Stimulated activated CD4-positive, alpha-beta T cell treated with anti-CD3 and anti-CD28 coated beads, Interleukin-1b, Interleukin-23, amount 100 ng/mL, for 1 hour (primary cell): ENCODE results near the gene SSBP3.
"Not testable (repeated sequence)": the region's sequence is repeated elsewhere in the genome, so short reads cannot be mapped to it uniquely, and the experiment has no call there.

ENCODE experiments used
- DNase-seq, 2 donors: peaks; one replicate each; pipeline ENCODE4 v3.0.0-alpha.2; 2020; ENCODE audit warnings: low read depth in 2 of 2

The SSBP3 gene

DNA sequence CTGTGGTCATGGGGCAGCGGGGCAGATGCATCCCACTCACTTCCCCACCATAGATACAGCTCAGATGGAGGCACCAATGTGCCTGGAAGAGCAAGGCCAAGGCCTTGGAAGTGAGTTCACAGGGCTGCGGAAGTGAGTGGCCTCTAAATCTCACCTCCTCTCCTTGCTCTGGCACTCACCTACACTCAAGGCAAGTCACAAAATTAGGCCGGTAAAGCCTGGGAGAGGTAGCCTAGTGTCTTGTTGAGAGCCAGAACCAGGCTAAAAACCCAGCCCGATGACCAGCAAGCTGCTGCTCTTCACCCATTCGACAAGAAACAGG lies 57.5 kb downstream of the SSBP3 start:
- no peak for DNase-seq

GRCh38 chr1:54347955-54348699 lies 58.1 kb downstream of the SSBP3 start:
- DNase-seq, result no peak

- no peak for DNase-seq
Measured at GRCh38 chr1:54347261-54347954, 58.8 kb downstream of the SSBP3 start.

- not testable (repeated sequence) for DNase-seq
Measured at GRCh38 chr1:54345548-54345947, 60.6 kb downstream of the SSBP3 start.

DNA sequence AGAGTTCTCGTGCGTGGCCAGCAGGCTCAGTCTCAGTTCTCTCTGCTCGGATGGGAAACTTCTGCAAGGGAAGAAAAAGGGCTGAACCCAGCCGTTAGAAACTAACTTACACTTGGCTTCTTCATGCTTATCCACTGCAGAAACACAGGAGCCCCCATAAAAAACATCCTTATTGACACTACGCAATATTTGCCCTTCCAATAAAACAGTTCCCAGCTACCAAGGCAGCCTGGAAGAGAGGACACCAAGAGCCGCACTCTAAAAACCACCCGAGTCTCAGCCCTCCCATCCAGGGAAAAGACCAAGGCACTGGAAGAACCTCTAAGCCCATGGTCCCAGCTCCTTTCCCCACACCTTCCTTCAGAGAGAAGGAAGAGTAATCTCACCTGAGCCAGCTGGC lies 61.1 kb downstream of the SSBP3 start:
- DNase-seq, result no peak

DNA sequence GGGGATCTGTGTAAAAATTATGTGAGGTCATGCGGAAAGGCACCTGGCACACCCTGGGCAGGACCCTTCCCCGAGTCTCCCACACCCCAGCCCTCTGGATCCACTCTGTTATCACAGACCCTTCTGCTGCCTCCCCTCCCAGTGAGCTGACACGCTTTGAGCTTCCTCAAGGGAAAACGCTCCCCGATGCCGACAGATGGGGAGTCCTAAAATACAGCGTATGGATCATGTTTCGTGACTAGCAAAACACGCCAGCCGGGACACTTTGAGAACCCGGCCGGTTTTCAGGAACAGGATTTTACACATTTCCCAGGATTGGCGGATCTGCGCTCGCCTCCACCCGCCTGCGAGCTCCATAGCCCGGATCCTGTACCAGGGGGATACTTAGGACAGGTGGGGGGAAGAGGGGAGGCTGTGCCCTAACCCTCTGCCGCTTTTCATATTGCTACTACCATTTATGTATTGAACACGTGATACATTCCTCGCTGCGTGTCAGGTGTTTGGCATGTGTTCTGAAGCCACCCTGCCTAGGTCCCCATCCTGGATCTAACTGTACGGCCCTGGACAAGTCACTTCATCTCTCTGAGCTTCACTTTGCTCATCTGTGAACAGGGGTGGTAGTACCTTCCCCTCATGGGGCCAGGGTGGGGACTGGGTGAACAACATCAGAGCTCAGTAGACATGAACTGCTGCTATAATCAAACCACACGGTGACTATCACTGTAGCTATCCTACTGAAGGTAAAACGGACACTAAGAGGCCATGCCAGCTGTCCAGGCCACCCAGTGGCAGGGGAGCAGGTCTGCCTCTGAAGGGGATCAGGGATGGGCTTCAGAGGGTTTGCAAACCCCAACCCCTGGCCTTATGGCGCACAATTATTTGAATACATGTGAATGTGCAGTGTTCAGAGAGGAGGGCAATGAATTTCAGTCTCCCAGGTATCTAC lies 63.2 kb downstream of the SSBP3 start:
- DNase-seq, result no peak

- DNase-seq, result no peak
Measured at GRCh38 chr1:54342288-54342687, 63.9 kb downstream of the SSBP3 start.

GRCh38 chr1:54341763-54342162 lies 64.4 kb downstream of the SSBP3 start:
- DNase-seq, result no peak

GRCh38 chr1:54340878-54341277 lies 65.3 kb downstream of the SSBP3 start:
- DNase-seq, result no peak

- no peak for DNase-seq
Measured at GRCh38 chr1:54340434-54340833, 65.8 kb downstream of the SSBP3 start.

DNA sequence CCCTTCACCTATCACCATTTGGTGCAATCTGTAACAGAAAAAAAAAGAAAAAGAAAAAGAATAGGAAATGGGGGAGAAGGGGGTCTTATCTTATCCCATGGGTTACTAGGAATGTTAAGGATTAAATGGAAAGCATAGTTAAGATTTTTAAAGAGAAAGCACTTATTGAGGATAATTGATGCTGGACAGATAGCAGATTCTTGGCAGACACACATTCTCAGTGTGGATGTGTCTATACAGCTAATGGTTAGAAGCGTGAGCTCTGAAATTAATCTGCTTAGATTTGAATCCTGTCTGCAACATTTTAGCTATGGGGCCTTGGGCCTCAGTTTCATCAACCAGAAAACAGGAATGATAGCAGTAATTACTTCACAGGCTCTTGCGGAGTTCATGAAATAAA lies 67.1 kb downstream of the SSBP3 start:
- no peak for DNase-seq

DNA sequence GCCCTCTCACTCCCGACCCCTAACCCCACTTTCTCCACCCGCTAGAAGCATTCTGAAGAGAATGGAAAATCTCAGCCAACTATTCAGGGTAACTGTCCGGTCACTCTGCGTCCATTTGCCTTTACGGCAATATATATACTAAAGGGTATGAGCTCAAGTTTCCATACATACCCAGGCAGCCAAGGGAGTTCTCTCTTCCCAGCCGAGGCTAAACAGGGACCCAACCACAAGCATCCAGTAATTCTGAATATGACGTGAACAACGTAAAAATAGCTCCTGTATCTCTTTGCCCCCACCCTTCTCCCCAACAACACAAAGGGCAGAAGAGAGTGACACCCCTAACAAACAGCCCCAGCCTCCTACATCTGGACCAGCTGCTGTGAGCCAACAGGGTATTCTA lies 67.7 kb downstream of the SSBP3 start:
- no peak for DNase-seq

- DNase-seq, result no peak
Measured at GRCh38 chr1:54337928-54338327, 68.3 kb downstream of the SSBP3 start.

GRCh38 chr1:54337034-54337433 lies 69.2 kb downstream of the SSBP3 start:
- DNase-seq, result no peak

GRCh38 chr1:54336116-54336515 lies 70.1 kb downstream of the SSBP3 start:
- no peak for DNase-seq

GRCh38 chr1:54335755-54336108 lies 70.5 kb downstream of the SSBP3 start:
- no peak for DNase-seq

DNA sequence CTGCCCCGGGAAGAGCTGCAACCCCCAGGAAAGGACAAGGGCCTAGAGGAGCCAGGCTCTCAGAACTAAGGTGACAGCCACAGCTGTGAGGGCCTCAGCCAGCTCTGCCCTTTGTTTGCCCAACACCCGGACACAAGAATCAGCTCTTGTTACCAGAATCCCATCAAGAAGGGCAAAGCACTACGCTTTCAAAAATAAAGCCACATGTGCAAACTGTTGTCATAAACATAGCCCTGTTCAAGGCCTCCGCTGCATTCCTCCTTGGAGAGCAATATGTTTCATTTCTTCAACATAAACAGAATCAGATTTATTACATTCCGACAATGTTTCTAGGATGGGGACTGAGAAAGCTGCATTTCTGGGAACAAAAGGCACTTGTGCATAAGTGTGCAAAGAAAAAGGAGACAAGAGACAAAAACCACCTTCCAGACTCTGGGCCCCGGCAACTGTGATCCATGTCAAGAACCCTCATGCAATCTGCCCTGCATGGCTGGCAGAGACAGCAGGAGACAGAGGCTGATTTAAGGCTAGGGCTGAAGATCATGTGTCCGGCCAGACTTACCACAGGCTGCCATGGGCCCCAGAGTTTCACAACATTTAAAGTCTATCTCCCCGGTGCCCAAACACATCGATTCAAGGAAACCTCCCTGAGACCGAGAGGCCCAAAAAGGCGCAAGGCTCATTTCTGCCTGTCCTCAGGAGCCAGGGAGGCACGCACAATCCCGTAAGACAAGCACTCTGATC lies 71.0 kb downstream of the SSBP3 start:
- DNase-seq, result no peak

GRCh38 chr1:54332781-54333585 lies 73.2 kb downstream of the SSBP3 start:
- DNase-seq, result no peak

- DNase-seq, result no peak
Measured at GRCh38 chr1:54331843-54332463, 74.2 kb downstream of the SSBP3 start.

GRCh38 chr1:54331091-54331772 lies 75.0 kb downstream of the SSBP3 start:
- no peak for DNase-seq
